GM12873 (cell line): ENCODE measurements around the gene ELP1.

ENCODE experiments used
- TF ChIP-seq, protein P1 (sequence below): IDR thresholded peaks from 2 replicates; pipeline ENCODE4 v1.5.1; 2012; ENCODE audit warnings: low read depth, mild to moderate bottlenecking, moderate library complexity, low read length, control low read depth; ENCODE audit not compliant: insufficient read depth; ENCODE audit errors: missing control alignments

The ELP1 gene

DNA sequence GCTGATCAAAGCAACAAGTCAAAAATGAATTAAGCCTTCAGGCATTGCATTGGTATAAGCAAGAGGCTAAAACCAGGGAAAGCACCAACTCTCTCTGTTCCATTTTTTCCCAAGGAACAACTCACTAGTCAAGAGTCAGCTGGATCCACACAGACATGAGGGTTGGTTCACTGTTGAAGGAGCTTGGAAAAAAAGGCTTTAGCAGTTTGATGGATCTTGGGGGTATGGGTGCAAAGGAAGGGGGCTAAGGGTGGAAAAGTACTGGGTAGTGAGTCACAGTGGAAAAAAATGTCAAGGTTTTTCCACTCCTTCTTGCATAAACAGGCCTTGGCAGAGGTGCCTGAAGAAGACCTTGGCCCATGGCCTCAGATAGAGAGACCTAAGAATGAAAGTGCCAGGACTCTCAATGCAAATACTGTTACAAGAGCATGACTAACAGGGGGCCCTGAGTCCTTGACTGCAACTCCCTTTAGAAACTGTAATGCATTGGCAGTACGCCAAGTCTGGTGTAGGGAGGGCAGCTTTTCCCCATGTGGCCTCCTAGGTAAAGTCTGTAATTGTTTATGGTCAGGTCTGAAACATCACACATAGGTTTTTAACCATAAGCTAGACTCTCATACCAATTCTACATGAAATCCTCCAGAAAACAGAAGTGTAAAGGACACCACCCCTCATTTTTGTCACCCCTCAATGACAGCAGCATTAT lies 48.1 kb downstream of the ELP1 start:
- TF ChIP-seq, protein P1, sequence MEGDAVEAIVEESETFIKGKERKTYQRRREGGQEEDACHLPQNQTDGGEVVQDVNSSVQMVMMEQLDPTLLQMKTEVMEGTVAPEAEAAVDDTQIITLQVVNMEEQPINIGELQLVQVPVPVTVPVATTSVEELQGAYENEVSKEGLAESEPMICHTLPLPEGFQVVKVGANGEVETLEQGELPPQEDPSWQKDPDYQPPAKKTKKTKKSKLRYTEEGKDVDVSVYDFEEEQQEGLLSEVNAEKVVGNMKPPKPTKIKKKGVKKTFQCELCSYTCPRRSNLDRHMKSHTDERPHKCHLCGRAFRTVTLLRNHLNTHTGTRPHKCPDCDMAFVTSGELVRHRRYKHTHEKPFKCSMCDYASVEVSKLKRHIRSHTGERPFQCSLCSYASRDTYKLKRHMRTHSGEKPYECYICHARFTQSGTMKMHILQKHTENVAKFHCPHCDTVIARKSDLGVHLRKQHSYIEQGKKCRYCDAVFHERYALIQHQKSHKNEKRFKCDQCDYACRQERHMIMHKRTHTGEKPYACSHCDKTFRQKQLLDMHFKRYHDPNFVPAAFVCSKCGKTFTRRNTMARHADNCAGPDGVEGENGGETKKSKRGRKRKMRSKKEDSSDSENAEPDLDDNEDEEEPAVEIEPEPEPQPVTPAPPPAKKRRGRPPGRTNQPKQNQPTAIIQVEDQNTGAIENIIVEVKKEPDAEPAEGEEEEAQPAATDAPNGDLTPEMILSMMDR: no peak

DNA sequence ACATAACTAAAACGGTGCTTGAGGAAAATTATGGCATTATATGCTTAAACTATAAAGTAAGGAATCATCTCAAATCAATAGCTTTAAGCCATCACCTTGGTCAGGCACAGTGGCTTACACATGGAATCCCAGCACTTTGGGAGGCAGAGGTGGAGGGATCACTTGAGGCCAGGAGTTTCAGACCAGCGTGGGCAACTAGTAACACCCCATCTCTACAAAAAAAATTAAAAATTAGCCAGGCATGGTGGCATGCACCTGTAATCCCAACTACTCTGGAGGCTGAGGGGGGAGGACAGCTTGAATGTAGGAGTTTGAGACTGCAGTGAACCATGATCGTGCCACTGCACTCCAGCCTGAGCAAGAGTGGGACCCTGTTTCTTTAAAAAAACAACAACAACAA lies 49.2 kb downstream of the ELP1 start:
- TF ChIP-seq, protein P1: no peak

DNA sequence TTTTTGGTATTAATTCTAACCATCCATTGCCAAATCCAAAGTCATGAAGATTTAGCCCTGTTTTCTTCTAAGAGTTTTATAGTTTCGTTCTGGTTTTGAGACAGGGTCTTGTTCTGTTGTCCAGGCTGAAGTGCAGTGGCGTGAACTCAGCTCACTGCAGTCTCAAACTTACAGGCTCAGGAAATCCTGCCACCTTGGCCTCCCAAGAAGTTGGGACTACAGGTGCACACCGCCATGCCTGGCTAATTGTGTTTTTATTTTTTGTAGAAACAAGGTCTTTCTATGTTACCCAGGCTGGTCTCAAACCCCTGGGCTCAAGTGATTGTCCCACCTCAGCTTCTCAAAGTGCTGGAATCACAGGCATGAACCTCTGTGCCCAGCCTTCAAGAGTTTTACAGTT lies 50.8 kb downstream of the ELP1 start:
- TF ChIP-seq, protein P1: no peak

DNA sequence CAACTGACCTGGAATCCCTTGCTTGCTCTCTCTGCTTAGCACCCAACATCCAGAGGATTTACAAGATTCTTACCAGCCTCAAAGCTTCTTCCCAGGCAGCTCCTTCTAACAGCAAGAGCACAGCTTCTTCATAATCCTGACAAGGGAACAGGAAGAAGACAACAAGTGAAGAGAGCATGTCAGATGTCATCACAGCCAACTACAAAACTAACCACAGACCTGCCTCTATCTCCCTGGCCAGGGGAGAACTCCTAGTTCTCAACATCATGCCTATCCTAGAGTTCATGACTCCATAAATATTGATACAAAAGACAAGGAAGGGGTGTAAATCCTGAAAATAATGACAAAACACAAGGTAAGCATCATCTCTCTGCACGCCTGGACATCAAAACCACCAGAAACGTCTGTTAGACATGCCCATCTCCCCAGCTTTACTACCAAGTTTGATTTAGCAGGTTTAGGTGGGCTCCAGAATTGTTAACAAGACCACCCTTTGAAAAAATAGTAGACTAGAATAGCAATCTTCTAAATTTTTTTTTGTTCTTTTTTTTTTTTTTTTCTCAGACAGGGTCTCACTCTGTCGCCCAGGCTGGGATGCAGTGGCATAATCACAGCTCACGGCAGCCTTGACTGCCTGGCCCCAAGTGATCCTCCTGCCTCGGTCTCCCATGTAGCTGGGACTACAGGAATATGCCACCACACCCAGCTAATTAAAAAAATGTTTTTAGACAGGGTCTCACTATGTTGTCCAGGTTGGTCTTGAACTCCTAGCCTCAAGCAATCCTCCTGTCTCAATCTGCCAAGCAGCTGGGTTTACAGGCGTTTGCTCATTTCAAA lies 51.7 kb downstream of the ELP1 start:
- TF ChIP-seq, protein P1: no peak

DNA sequence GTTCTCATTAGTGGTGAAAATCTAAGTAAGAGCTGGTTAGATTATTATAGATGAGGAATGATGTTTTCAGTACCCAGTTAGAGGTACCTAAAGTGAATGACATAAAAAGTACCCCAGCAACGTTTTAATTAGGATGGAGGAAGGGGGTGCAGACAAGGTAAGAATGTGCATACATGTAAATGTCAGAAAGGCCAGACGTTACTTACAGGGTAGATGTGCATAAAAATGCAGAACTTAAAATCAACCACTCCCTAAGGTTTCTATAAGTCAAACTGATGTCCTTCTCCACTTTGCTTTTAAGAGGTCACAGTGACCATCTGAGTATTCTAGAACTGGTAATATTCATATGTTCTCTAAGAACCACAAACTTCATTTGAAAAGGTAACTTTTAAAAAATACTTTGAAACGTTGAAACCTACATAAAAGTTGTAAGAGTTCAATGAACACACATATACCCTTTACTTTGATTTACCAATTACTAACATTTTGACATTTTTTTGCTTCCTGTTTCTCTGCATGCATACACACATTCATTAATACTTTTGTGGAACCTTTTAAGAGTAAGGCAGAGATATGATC lies 53.1 kb downstream of the ELP1 start:
- TF ChIP-seq, protein P1: no peak

DNA sequence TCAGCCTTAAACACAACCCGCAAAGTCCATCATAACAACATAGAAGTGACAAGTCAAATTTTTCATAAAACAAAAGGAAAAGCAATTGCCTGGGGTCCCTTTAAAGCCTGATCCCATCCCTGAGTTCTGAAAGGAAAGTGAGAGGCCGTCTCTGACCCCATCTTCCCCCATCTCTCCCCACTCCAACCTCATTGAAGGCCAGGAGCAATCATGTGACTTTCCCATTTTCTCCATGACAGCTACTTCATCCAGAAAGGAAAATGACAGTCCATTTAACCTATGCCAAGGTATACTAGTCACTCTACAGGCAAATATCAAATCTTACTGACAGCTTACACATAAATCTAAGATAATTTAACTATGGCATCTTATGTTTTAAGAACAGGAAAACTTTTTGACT lies 56.4 kb downstream of the ELP1 start:
- TF ChIP-seq, protein P1: no peak

DNA sequence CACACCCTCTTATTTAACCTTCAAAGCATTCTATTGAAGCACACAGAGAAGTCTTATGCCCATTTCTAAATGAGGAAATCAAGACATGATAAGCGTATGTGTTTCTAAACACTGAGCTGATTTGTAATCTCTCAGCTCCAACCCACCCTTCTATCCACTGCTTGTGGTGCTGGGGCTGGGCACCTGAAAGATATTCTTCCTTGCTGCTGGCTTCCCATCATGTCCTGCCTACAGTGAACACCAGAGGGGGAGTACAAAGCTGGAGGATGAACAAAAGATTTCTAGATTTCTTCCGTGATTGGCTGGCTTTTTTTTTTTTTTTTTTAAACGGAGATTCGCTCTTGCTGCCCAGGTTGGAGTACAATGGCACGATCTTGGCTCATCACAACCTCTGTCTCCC lies 57.5 kb downstream of the ELP1 start:
- TF ChIP-seq, protein P1: no peak
